GM18511 (cell line): ENCODE results near the gene MRPS23.

ENCODE experiments used
- ATAC-seq: cut with Tn5 transposase; IDR thresholded peaks from one replicate; pipeline ENCODE4 v1.9.1; 2021; ENCODE audit warnings: mild to moderate bottlenecking, moderate library complexity; ENCODE audit not compliant: unreplicated experiment

MRPS23 gene

GRCh38 chr17:57803021-57803420, 46.8 kb downstream of the MRPS23 start:
- ATAC-seq = no peak

GRCh38 chr17:57801044-57801711, 48.7 kb downstream of the MRPS23 start:
- ATAC-seq = no peak

GRCh38 chr17:57794841-57795240, 55.0 kb downstream of the MRPS23 start:
- no peak for ATAC-seq

GRCh38 chr17:57788725-57789124, 61.1 kb downstream of the MRPS23 start:
- no peak for ATAC-seq

GRCh38 chr17:57785022-57785421, 64.8 kb downstream of the MRPS23 start:
- ATAC-seq = no peak
